ENCODE measurements around the gene ASCL2.

- TF ChIP-seq EZH2phosphoT487 (IDR thresholded peaks at IDR 0.05) (no peak), CTCF (IDR thresholded peaks at IDR 0.05) (no peak), EZH2 (IDR thresholded peaks at IDR 0.05) (no peak)
These were observed 22.9 kb downstream of the ASCL2 start for GRCh38 chr11:2247496-2247895.
